Endothelial cell of umbilical vein (primary cell): ENCODE data around the gene ADAMTS17.

Experiments
- EZH2 ChIP-seq: IDR thresholded peaks from 2 replicates; pipeline ENCODE4 v1.6.1; 2012; ENCODE audit warnings: borderline replicate concordance, low read depth, mild to moderate bottlenecking, moderate library complexity, low read length, inconsistent platforms; ENCODE audit not compliant: severe bottlenecking
- GATA2 ChIP-seq: IDR thresholded peaks from 2 replicates; pipeline ENCODE4 v1.7.0; 2011; ENCODE audit warnings: low read depth, mild to moderate bottlenecking, moderate library complexity, mixed read lengths, low read length; ENCODE audit not compliant: insufficient read length, insufficient read depth
- JUN ChIP-seq: IDR thresholded peaks from 2 replicates; pipeline ENCODE4 v1.6.1; 2011; ENCODE audit warnings: borderline replicate concordance, low read depth; ENCODE audit not compliant: insufficient read length, insufficient read depth
- POLR2A ChIP-seq: IDR thresholded peaks from 2 replicates; pipeline ENCODE4 v1.6.1; 2012; ENCODE audit warnings: low read depth, mild to moderate bottlenecking, control low read depth, low read length
- TF ChIP-seq, protein P1 (sequence below), 2 donors: IDR thresholded peaks; 1 replicate in 1 of 2; 2 replicates in 1 of 2; pipeline ENCODE4 v1.5.1; 2011; ENCODE audit warnings: low read length in 2 of 2, mild to moderate bottlenecking in 2 of 2, moderate library complexity in 2 of 2, control low read depth in 1 of 2, inconsistent platforms in 1 of 2, low read depth in 1 of 2; ENCODE audit not compliant: insufficient read depth in 1 of 2; ENCODE audit errors: extremely low read depth in 1 of 2

GRCh38 chr15:100090411-100090810 is 251.4 kb downstream of the ADAMTS17 start:
- TF ChIP-seq POLR2A (no peak), JUN (no peak), GATA2 (no peak), EZH2 (no peak)
- TF ChIP-seq, protein P1, sequence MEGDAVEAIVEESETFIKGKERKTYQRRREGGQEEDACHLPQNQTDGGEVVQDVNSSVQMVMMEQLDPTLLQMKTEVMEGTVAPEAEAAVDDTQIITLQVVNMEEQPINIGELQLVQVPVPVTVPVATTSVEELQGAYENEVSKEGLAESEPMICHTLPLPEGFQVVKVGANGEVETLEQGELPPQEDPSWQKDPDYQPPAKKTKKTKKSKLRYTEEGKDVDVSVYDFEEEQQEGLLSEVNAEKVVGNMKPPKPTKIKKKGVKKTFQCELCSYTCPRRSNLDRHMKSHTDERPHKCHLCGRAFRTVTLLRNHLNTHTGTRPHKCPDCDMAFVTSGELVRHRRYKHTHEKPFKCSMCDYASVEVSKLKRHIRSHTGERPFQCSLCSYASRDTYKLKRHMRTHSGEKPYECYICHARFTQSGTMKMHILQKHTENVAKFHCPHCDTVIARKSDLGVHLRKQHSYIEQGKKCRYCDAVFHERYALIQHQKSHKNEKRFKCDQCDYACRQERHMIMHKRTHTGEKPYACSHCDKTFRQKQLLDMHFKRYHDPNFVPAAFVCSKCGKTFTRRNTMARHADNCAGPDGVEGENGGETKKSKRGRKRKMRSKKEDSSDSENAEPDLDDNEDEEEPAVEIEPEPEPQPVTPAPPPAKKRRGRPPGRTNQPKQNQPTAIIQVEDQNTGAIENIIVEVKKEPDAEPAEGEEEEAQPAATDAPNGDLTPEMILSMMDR (IDR thresholded peaks at IDR 0.05; ENCODE audit: extremely low read depth in 1 of 2, insufficient read depth in 1 of 2, low read depth in 1 of 2, low read length in 2 of 2) = no peak
